ENCODE data around the gene STK24. TPM values are rescaled to one million over a fixed set of nuclear protein-coding genes. Genes with fewer than 3 reads are reported as not detected.

Gene STK24
- total RNA-seq, 4 donors from 2014 or later: 100 to 133 (median 124) TPM

GRCh38 chr13:98556968-98557631, 19.8 kb downstream of the STK24 start:
- no peak for TF ChIP-seq CTCF (IDR thresholded peaks at IDR 0.05; ENCODE audit: low read depth)

GRCh38 chr13:98556142-98556816, 20.6 kb downstream of the STK24 start:
- no peak for TF ChIP-seq CTCF (IDR thresholded peaks at IDR 0.05; ENCODE audit: low read depth)

- TF ChIP-seq CTCF (IDR thresholded peaks at IDR 0.05; ENCODE audit: low read depth): no peak
Observed at GRCh38 chr13:98549728-98550317, 27.1 kb downstream of the STK24 start.

GRCh38 chr13:98549006-98549727, 27.7 kb downstream of the STK24 start:
- TF ChIP-seq CTCF (IDR thresholded peaks at IDR 0.05; ENCODE audit: low read depth): no peak

GRCh38 chr13:98548230-98548629, 28.7 kb downstream of the STK24 start:
- no peak for TF ChIP-seq CTCF (IDR thresholded peaks at IDR 0.05; ENCODE audit: low read depth)

GRCh38 chr13:98547455-98547854, 29.5 kb downstream of the STK24 start:
- TF ChIP-seq CTCF (IDR thresholded peaks at IDR 0.05; ENCODE audit: low read depth): no peak

GRCh38 chr13:98546402-98546801, 30.5 kb downstream of the STK24 start:
- no peak for TF ChIP-seq CTCF (IDR thresholded peaks at IDR 0.05; ENCODE audit: low read depth)

Measured in subcutaneous adipose tissue (tissue), 4 donors.